PC-3 (cell line): ENCODE data around the gene PDLIM5. TPM values are rescaled to one million over a fixed set of nuclear protein-coding genes. Genes with fewer than 3 reads are reported as not detected.

Experiments used
- ATAC-seq: fragments of 200-7000 bp; cut with Tn5 transposase; 2 replicates; pipeline ENCODE4 v1.9.1; 2020; ENCODE audit warnings: mild to moderate bottlenecking, moderate library complexity
- BruUV-seq: library from RNA; stranded (reverse); fragments of 400-500 nt; replicated peaks from 2 replicates; lab custom pipeline; 2021; lab: Mats Ljungman, UMichigan
- CTCF ChIA-PET: fragments of 300-600 bp; sonication (Branson Sonifier 250); formaldehyde crosslinking; loops from one replicate; lab custom pipeline; 2022; ENCODE audit warnings: antibody characterized with exemption; lab: Charles Lee
- POLR2A ChIA-PET: fragments of 300-600 bp; sonication (Branson Sonifier 250); formaldehyde crosslinking; loops from one replicate; lab custom pipeline; 2022; ENCODE audit warnings: antibody characterized with exemption; ENCODE audit not compliant: unreplicated experiment; lab: Charles Lee
- DNase-seq: peaks from one replicate; pipeline ENCODE4 v3.0.0-alpha.2; 2015
- H2AFZ ChIP-seq: fragments of 300-600 bp; sonication (generic); 2 replicates; pipeline ENCODE4 v1.6.0; 2016; ENCODE audit warnings: antibody characterized with exemption, low read length
- H3F3A ChIP-seq: fragments of 300-600 bp; sonication (generic); one replicate; pipeline ENCODE4 v1.6.0; 2017; ENCODE audit warnings: antibody characterized with exemption, low read length, control low read depth, mild to moderate bottlenecking; ENCODE audit not compliant: unreplicated experiment
- H3K27ac ChIP-seq: fragments of 300-600 bp; sonication (generic); 2 replicates; pipeline ENCODE4 v1.5.1; 2016; ENCODE audit warnings: mild to moderate bottlenecking, low read length
- H3K27me3 ChIP-seq: fragments of 300-600 bp; sonication (generic); 2 replicates; pipeline ENCODE4 v1.6.1; 2016; ENCODE audit warnings: low read length, mixed read lengths
- H3K36me3 ChIP-seq: fragments of 300-600 bp; sonication (generic); 2 replicates; pipeline ENCODE4 v1.6.1; 2016; ENCODE audit warnings: low read depth, mixed run types, low read length, mixed read lengths
- H3K4me1 ChIP-seq: fragments of 300-600 bp; sonication (generic); 2 replicates; pipeline ENCODE4 v1.5.1; 2016; ENCODE audit warnings: low read length; ENCODE audit not compliant: insufficient read depth
- H3K4me2 ChIP-seq: fragments of 300-600 bp; sonication (generic); 2 replicates; pipeline ENCODE4 v1.6.0; 2016; ENCODE audit warnings: low read length
- H3K4me3 ChIP-seq: fragments of 300-600 bp; sonication (generic); 2 replicates; pipeline ENCODE4 v1.5.1; 2016; ENCODE audit warnings: mild to moderate bottlenecking, low read length, mixed read lengths
- H3K79me2 ChIP-seq: fragments of 300-600 bp; sonication (generic); 2 replicates; pipeline ENCODE4 v1.6.1; 2017; ENCODE audit warnings: low read length, mixed read lengths
- H3K9ac ChIP-seq: fragments of 300-600 bp; sonication (generic); 2 replicates; pipeline ENCODE4 v1.6.0; 2016; ENCODE audit warnings: mild to moderate bottlenecking, low read length
- H3K9me2 ChIP-seq: fragments of 300-600 bp; sonication (generic); replicated peaks from 2 replicates; pipeline ENCODE4 v1.6.1; 2016; ENCODE audit warnings: mixed run types, low read length, mixed read lengths
- H3K9me3 ChIP-seq: fragments of 300-600 bp; sonication (generic); 2 replicates; pipeline ENCODE4 v1.6.1; 2016; ENCODE audit warnings: low read length, mixed read lengths
- H4K20me1 ChIP-seq: fragments of 300-600 bp; sonication (generic); 2 replicates; pipeline ENCODE4 v1.6.1; 2016; ENCODE audit warnings: low read length, mixed read lengths
- CTCF ChIP-seq: fragments of 300-600 bp; sonication (generic); conservative IDR thresholded peaks from 2 replicates; pipeline ENCODE4 v1.5.1; 2017; ENCODE audit warnings: antibody characterized with exemption, low read depth, mild to moderate bottlenecking, low read length
- EZH2 ChIP-seq: fragments of 300-600 bp; sonication (generic); IDR thresholded peaks from one replicate; pipeline ENCODE4 v1.6.1; 2017; ENCODE audit warnings: antibody characterized with exemption, mild to moderate bottlenecking, low read length; ENCODE audit not compliant: unreplicated experiment
- EZH2phosphoT487 ChIP-seq: fragments of 300-600 bp; sonication (generic); IDR thresholded peaks from 2 replicates; pipeline ENCODE4 v1.6.1; 2018; ENCODE audit warnings: mild to moderate bottlenecking, antibody characterized with exemption, low read length, borderline replicate concordance
- intact Hi-C: fragments of 100-400 bp; cut with micrococcal nuclease; formaldehyde crosslinking; loops from 2 replicates; pipeline ENCODE4 v1.9.0; 2023
- total RNA-seq: library from RNA; depleted of rRNA; stranded (reverse); fragments of >200 nt; gene quantifications from 2 replicates; pipeline ENCODE4 v1.2.3, GENCODE V29; 2014

PDLIM5 gene
- total RNA-seq, 1 experiment from 2014 or later: 57.8 TPM

- ChIA-PET POLR2A (interaction anchor here (0.7 kb wide), 1 partner anchor 9 kb away, joined by 3 read pairs; no protein-coding TSS in a partner anchor), CTCF (no interaction called here)
- H3K9me3 ChIP-seq: no peaks in the 10 kb centered on the region
- H3K9ac ChIP-seq: no peak overlapping the region
- peaks cover 27% of the 10 kb centered on the region for H3K79me2 ChIP-seq
- no peaks in the 10 kb centered on the region for H3K27me3 ChIP-seq
- H3K4me3 ChIP-seq: no peak overlapping the region
- H3K4me1 ChIP-seq: peaks cover 38% of the 10 kb centered on the region
- no peaks in the 10 kb centered on the region for H3K9me2 ChIP-seq
- no TSS peak for BruUV-seq
- intact Hi-C loops: no loop called here
- peaks cover 2% of the 10 kb centered on the region for H3F3A ChIP-seq
- H3K36me3 ChIP-seq: no peaks in the 10 kb centered on the region
- H2AFZ ChIP-seq: no peak overlapping the region
- no peaks in the 10 kb centered on the region for H4K20me1 ChIP-seq
- H3K27ac ChIP-seq: no peak overlapping the region
- DNase-seq (no peak), ATAC-seq (no peak)
- no peak overlapping the region for H3K4me2 ChIP-seq
- no peak for TF ChIP-seq CTCF
These were observed 110.5 kb downstream of the PDLIM5 start for GRCh38 chr4:94562285-94562684.

GRCh38 chr4:94564252-94564651, 112.5 kb downstream of the PDLIM5 start:
- ChIA-PET CTCF (no interaction called here), POLR2A (no interaction called here)
- Histone ChIP-seq H3K9me3 (no peaks in the 10 kb centered on the region), H3K4me3 (no peak overlapping the region), H3K9ac (no peak overlapping the region), H3K36me3 (no peaks in the 10 kb centered on the region), H3K27me3 (no peaks in the 10 kb centered on the region), H4K20me1 (no peaks in the 10 kb centered on the region), H3K27ac (no peak overlapping the region), H2AFZ (no peak overlapping the region), H3K9me2 (no peaks in the 10 kb centered on the region), H3K4me1 (peaks cover 26% of the 10 kb centered on the region), H3F3A (no peaks in the 10 kb centered on the region), H3K79me2 (peaks cover 27% of the 10 kb centered on the region), H3K4me2 (no peak overlapping the region)
- BruUV-seq: no TSS peak
- TF ChIP-seq EZH2phosphoT487: no peak
- intact Hi-C loops: no loop called here
- DNase-seq (no peak), ATAC-seq (no peak)

- no TSS peak for BruUV-seq
- no peaks in the 10 kb centered on the region for H3F3A ChIP-seq
- no peaks in the 10 kb centered on the region for H3K9me3 ChIP-seq
- DNase-seq (no peak), ATAC-seq (no peak)
- H3K79me2 ChIP-seq: peaks cover 15% of the 10 kb centered on the region
- no peaks in the 10 kb centered on the region for H3K9me2 ChIP-seq
- H3K4me1 ChIP-seq: peaks cover 8% of the 10 kb centered on the region
- H3K4me3 ChIP-seq: no peak overlapping the region
- H3K27me3 ChIP-seq: no peaks in the 10 kb centered on the region
- ChIA-PET CTCF (no interaction called here), POLR2A (interaction anchor here (0.9 kb wide), 1 partner anchor 111 kb away, joined by 3 read pairs; no protein-coding TSS in a partner anchor)
- no peaks in the 10 kb centered on the region for H3K36me3 ChIP-seq
- no peak overlapping the region for H3K4me2 ChIP-seq
- H3K27ac ChIP-seq: no peak overlapping the region
- H2AFZ ChIP-seq: no peak overlapping the region
- TF ChIP-seq CTCF (no peak), EZH2phosphoT487 (no peak), EZH2 (no peak)
- H3K9ac ChIP-seq: no peak overlapping the region
- H4K20me1 ChIP-seq: no peaks in the 10 kb centered on the region
- intact Hi-C loops: no loop called here
These were observed 114.7 kb downstream of the PDLIM5 start for GRCh38 chr4:94566420-94566819.
